ENCODE results near the gene LRCH1.
"Not testable (repeated sequence)": the region's sequence is repeated elsewhere in the genome, so short reads cannot be mapped to it uniquely, and the experiment has no call there.

Gene LRCH1

DNA sequence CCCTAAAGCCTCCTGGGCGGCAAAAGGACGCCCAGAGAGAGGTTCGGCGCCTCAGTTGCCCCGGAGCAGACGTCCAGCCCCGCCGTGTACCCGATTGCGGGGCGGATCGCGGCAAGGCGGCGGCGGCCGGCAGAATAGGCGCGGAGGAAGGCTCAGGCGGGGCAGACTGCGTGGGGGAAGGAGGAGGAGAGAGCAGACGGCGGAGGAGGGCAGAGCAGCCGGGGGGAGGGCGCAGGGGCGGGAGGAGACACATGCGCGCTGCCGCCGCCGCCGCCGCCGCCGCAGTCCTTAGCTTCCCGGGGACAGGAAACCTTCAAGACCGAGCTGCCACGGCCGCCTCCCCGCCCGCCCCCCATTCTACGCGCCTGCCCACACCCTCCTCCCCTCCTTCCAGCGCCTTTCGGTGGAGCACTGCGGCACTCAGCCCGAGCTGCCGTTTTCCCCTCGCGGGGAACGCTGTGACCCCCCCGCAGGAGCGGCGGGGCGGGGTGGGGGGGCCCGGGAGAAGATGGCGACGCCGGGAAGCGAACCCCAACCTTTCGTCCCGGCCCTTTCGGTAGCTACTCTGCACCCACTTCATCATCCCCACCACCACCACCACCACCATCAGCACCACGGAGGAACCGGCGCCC is at the start of gene LRCH1:
Gene LRCH1 (plus strand): TSS at position 282 of the 632 bp plus-strand sequence. CDS start 227 bp downstream, at position 509.
- no peak for TF ChIP-seq JUND (IDR thresholded peaks at IDR 0.05; ENCODE audit: low read depth)
- in situ Hi-C loops (cut with HindIII; ENCODE audit: low pct_unique_long_range_greater_than_20kb, low sequenced_read_pairs) = no loop called here
- peak; percentile 75 to 86 for DNase-seq (ENCODE audit: low read depth in 1 of 2, low spot score in 1 of 2)

- in situ Hi-C loops (cut with HindIII; ENCODE audit: low pct_unique_long_range_greater_than_20kb, low sequenced_read_pairs) = no loop called here
- no peak for TF ChIP-seq JUND (IDR thresholded peaks at IDR 0.05; ENCODE audit: low read depth)
- DNase-seq (ENCODE audit: low read depth in 1 of 2, low spot score in 1 of 2) = no peak
Observed at GRCh38 chr13:46504036-46504435, 48.9 kb upstream of the LRCH1 start.

DNA sequence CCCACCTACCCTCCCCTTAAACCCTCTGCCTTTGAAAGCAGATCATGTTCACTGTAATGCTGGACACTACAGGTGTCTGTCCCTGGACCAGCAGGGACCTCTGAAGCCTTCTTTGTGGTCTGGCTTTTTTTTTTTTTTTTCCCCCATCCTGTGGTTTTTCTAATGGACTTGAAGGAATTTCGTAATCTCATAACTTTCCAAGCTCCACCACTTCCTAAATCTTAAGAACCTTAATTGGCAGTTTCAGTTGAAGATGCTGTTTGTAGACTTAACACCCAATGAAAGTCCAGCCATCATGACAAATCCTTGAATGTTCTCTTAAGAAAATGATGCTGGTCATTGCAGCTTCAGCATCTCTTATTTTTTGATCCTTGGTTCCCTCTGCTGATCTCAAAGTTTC is 45.0 kb upstream of the LRCH1 start:
- no peak for DNase-seq (ENCODE audit: low read depth in 1 of 2, low spot score in 1 of 2)
- TF ChIP-seq JUND (IDR thresholded peaks at IDR 0.05; ENCODE audit: low read depth) = no peak
- in situ Hi-C loops (cut with HindIII; ENCODE audit: low pct_unique_long_range_greater_than_20kb, low sequenced_read_pairs) = no loop called here

DNA sequence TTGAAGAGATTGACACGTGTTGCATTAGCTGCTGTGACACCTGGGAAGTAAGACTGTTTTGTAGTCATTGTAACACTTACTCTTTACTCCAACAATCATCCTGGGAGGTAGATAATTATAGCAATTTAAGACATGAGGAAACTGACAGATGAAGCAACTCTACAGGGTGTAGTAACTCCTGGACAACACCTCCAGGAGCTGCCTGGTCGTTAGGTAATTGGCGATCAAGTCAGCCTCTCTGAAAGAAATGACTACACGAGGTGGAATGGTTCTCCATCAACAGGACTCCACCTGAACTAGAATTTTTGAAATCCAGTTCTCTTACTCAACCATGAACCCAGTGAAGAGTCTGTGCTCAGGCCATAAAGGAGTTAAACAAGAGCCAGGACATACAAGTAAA is 43.0 kb upstream of the LRCH1 start:
- DNase-seq (ENCODE audit: low read depth in 1 of 2, low spot score in 1 of 2) = no peak
- in situ Hi-C loops (cut with HindIII; ENCODE audit: low pct_unique_long_range_greater_than_20kb, low sequenced_read_pairs) = no loop called here
- TF ChIP-seq JUND (IDR thresholded peaks at IDR 0.05; ENCODE audit: low read depth) = no peak

DNA sequence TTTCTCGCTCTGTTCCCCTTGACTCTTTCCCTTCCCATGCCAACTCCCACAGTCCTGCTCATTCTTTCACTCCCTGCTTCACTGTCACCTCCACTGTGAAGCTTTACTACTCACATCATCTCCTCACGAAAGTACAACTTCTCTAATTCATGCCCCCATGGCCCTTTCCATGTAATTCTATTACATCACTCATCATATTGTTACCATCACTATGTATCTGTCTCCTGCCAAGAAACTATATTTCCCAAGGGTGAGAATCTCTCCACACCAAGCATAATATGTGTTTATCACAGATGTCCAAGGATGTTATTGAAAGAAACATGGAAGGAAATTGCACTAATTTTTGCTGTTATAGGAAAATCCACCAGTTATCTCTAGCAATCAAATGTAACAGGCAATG is 37.2 kb upstream of the LRCH1 start:
- no peak for DNase-seq (ENCODE audit: low read depth in 1 of 2, low spot score in 1 of 2)
- TF ChIP-seq JUND (IDR thresholded peaks at IDR 0.05; ENCODE audit: low read depth) = no peak
- in situ Hi-C loops (cut with HindIII; ENCODE audit: low pct_unique_long_range_greater_than_20kb, low sequenced_read_pairs) = no loop called here

DNA sequence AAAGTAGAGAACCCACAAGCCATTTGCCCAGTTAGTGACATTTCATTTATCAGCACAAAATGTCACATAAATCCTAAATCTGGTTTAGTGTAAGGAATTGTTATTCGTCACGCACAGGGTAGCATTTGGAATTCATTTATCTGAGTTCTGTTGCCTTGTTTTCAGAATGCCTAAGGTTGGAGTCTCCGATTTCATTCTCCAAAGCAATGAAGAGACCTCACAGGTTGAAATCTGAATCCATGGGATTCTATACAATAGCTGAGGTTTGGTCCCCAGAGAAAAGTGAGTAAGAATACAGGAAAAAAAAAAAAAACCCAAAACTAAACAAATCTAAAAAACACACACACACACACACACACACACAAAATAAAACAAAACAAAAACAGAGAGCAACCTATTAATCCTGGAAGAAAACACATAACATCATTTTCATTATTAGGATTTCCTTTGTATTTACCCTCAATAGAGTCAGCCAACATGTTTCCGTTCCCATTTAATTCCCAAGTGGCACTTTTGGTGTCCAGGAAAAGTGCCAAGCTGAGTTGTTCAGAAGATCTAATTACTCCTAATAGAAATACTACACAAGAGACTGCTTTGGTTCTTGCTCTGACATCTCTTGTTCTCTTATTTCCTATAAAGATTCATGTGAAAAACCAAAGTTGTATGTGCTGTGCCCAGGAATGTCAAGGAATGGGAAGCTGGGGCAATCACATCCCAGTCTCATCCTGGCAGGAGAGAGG is 36.2 kb upstream of the LRCH1 start:
- no peak for TF ChIP-seq JUND (IDR thresholded peaks at IDR 0.05; ENCODE audit: low read depth)
- in situ Hi-C loops (cut with HindIII; ENCODE audit: low pct_unique_long_range_greater_than_20kb, low sequenced_read_pairs) = no loop called here
- no peak for DNase-seq (ENCODE audit: low read depth in 1 of 2, low spot score in 1 of 2)

DNA sequence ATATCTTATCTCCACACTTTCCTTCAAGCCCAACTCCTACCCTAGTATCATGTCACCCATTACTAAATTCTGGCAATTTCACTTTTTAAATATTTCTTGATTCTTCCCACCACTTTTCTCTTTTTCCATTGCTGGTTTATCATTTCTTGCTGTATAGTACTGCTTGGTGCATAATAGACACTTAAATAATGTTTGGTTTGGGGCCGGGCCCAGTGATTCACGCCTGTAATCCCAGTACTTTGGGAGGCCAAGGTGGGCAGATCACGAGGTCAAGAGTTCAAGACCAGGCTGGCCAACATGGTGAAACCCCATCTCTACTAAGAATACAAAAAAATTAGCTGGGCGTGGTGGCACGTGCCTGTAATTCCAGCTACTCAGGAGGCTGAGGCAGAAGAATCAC is 35.2 kb upstream of the LRCH1 start:
- DNase-seq (ENCODE audit: low read depth in 1 of 2, low spot score in 1 of 2); in situ Hi-C loops (cut with HindIII; ENCODE audit: low pct_unique_long_range_greater_than_20kb, low sequenced_read_pairs): not testable (repeated sequence)

- in situ Hi-C loops (cut with HindIII; ENCODE audit: low pct_unique_long_range_greater_than_20kb, low sequenced_read_pairs) = no loop called here
- TF ChIP-seq JUND (IDR thresholded peaks at IDR 0.05; ENCODE audit: low read depth) = no peak
- DNase-seq (ENCODE audit: low read depth in 1 of 2, low spot score in 1 of 2) = no peak
Observed at GRCh38 chr13:46519182-46519581, 33.8 kb upstream of the LRCH1 start.

DNA sequence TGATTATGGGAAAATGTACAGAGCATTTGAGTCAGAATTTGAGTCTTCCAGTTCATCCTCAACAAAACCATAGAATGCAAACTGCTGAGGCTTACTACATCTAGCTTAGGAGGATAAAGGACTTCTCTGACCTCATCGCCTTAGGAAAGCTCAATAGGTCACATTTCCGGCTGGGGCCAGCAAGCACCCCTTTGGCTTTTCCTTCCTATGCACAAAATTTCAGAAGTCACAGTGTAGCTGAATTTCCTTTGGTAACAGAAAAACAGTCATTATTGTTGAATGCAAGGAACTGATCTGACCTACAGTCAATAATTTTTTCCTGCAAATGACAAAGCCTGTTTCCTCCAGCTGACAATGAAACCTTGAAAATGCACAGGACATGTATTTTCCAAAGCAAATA is 32.8 kb upstream of the LRCH1 start:
- in situ Hi-C loops (cut with HindIII; ENCODE audit: low pct_unique_long_range_greater_than_20kb, low sequenced_read_pairs) = no loop called here
- TF ChIP-seq JUND (IDR thresholded peaks at IDR 0.05; ENCODE audit: low read depth) = no peak
- DNase-seq (ENCODE audit: low read depth in 1 of 2, low spot score in 1 of 2) = no peak

DNA sequence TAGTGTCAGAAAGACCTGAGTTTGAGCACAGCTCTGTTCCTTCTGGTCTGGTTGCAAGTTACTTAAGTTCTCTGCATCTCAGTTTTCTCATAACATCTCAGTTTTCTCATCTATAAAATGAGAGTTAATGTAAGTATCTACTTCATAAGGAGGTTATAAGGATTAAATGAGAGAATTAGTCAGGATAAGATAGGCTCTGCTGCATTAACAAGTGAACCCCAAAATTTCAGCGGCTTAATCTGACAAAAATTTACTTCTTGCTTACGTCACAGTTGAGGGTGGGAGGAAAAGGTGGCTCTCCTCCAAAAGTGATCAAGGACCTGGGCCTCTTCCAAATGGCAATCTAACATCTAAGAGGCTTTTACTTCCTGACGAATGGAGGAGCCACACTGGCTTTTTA is 31.5 kb upstream of the LRCH1 start:
- TF ChIP-seq JUND (IDR thresholded peaks at IDR 0.05; ENCODE audit: low read depth) = no peak
- no peak for DNase-seq (ENCODE audit: low read depth in 1 of 2, low spot score in 1 of 2)
- in situ Hi-C loops (cut with HindIII; ENCODE audit: low pct_unique_long_range_greater_than_20kb, low sequenced_read_pairs) = no loop called here

GRCh38 chr13:46521921-46522747 is 30.8 kb upstream of the LRCH1 start:
- no peak for DNase-seq (ENCODE audit: low read depth in 1 of 2, low spot score in 1 of 2)
- in situ Hi-C loops (cut with HindIII; ENCODE audit: low pct_unique_long_range_greater_than_20kb, low sequenced_read_pairs) = no loop called here
- no peak for TF ChIP-seq JUND (IDR thresholded peaks at IDR 0.05; ENCODE audit: low read depth)

DNA sequence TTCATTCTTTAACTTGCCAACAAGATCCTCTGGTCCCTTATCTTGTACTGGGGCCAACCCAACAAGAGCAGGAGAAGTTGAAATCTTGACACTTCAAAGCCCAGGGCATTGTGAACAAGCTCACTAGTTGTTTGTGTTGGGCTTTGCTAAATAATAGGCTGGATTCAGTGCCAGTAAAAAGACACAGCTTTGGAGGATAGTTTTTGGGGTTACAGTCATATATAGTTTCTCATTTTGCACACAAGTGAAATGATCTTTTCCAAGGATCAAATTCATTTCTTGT is 30.3 kb upstream of the LRCH1 start:
- no peak for TF ChIP-seq JUND (IDR thresholded peaks at IDR 0.05; ENCODE audit: low read depth)
- in situ Hi-C loops (cut with HindIII; ENCODE audit: low pct_unique_long_range_greater_than_20kb, low sequenced_read_pairs) = no loop called here
- DNase-seq (ENCODE audit: low read depth in 1 of 2, low spot score in 1 of 2) = no peak
